Naive B cell (primary cell): ENCODE measurements around the gene OR10A7. TPM values are rescaled to one million over a fixed set of nuclear protein-coding genes. Genes with fewer than 3 reads are reported as not detected.
"Not testable (repeated sequence)": the region's sequence is repeated elsewhere in the genome, so short reads cannot be mapped to it uniquely, and the experiment has no call there.

Source experiments
- ATAC-seq, 2 donors: fragments of 150-1000 bp; cut with Tn5 transposase; 2 replicates each; pipeline ENCODE4 v1.10.0; 2021; ENCODE audit warnings: low read depth in 2 of 2, mild to moderate bottlenecking in 2 of 2, moderate library complexity in 2 of 2
- DNase-seq: peaks from one replicate; pipeline ENCODE4 v3.0.0; 2022
- H3K27ac Mint-ChIP-seq, 6 donors: one replicate each; pipeline ENCODE4 v1.8.0; 2020 to 2022; ENCODE audit warnings: mild to moderate bottlenecking in 6 of 6, mixed read lengths in 6 of 6, moderate library complexity in 5 of 6, inconsistent platforms in 2 of 6
- H3K27me3 Mint-ChIP-seq, 3 donors: one replicate each; pipeline ENCODE4 v1.8.0; 2021 to 2022; ENCODE audit warnings: mixed read lengths in 3 of 3, mild to moderate bottlenecking in 1 of 3
- H3K36me3 Mint-ChIP-seq, 2 donors: one replicate each; pipeline ENCODE4 v1.8.0; 2020 to 2022; ENCODE audit warnings: mixed read lengths in 2 of 2, inconsistent platforms in 1 of 2, mild to moderate bottlenecking in 1 of 2
- H3K4me1 Mint-ChIP-seq, 3 donors: one replicate each; pipeline ENCODE4 v1.8.0; 2020 to 2022; ENCODE audit warnings: mixed read lengths in 3 of 3, inconsistent platforms in 1 of 3, mild to moderate bottlenecking in 1 of 3, moderate library complexity in 1 of 3
- H3K4me3 Mint-ChIP-seq, 8 donors: one replicate each; pipeline ENCODE4 v1.8.0; 2020 to 2022; ENCODE audit warnings: mild to moderate bottlenecking in 8 of 8, mixed read lengths in 8 of 8, moderate library complexity in 8 of 8, inconsistent platforms in 2 of 8
- H3K9me3 Mint-ChIP-seq, 7 donors: one replicate each; pipeline ENCODE4 v1.8.0; 2020 to 2022; ENCODE audit warnings: mixed read lengths in 7 of 7, mild to moderate bottlenecking in 5 of 7, inconsistent platforms in 2 of 7, moderate library complexity in 1 of 7
- polyA plus RNA-seq, 6 donors: library from polyadenylated mRNA; unstranded; fragments of 300-500 nt; fragmentation: Illumina TruSeq; gene quantifications; one replicate each; pipeline ENCODE4 v1.2.3, GENCODE V29; 2021; ENCODE audit warnings: low read depth in 6 of 6

The OR10A7 gene, protein sequence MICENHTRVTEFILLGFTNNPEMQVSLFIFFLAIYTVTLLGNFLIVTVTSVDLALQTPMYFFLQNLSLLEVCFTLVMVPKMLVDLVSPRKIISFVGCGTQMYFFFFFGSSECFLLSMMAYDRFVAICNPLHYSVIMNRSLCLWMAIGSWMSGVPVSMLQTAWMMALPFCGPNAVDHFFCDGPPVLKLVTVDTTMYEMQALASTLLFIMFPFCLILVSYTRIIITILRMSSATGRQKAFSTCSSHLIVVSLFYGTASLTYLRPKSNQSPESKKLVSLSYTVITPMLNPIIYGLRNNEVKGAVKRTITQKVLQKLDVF
- not detected for polyA plus RNA-seq

DNA sequence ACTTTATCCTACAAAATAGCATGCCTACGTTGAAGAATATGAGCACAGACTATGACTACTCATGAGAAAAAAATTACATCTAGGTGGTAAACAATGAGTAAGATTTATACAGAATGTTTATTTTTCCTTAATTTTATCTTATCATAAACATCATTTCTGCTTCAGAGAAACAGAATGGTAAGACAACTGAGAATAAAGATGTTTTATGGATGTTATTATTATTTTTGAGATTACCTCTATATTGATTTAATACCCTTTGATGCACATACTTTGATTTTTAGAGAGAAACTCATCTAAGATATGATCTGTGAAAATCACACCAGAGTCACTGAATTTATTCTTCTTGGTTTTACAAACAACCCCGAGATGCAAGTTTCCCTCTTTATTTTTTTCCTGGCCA lies at the start of gene OR10A7:
TSS of gene OR10A7 (plus strand) at position 301 of the 400 bp plus-strand sequence. CDS start at position 301, 0 bp downstream.
- peaks cover 0 to 8% of the 10 kb centered on the region in 2 donors for H3K36me3 Mint-ChIP-seq

DNA sequence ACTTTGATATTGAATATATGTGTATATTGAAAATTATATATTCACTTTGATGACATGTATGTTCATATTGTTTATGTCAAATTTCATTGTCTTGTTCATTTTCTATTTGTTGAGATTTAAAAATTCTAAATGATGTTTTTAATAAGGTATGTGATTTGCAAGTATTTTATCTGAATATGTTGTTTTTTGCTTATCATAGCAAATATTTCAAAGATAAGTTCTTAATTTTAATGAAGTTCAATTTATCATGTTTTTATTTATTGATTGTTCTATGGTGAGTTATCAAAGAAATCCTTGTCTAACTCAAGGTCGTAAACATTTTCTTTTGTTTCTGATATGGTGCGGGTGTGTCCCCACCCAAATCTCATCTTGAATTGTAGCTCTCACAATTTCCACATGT lies 49.4 kb upstream of the OR10A7 start:
- ATAC-seq (no peak), DNase-seq (no peak)
- Mint-ChIP-seq H3K36me3 (no peaks in the 10 kb centered on the region), H3K27me3 (peaks cover 17 to 27% (median 22%) of the 10 kb centered on the region in 3 donors), H3K4me1 (no peaks in the 10 kb centered on the region), H3K27ac (no peak overlapping the region), H3K9me3 (peaks cover 0 to 2% (median 0%) of the 10 kb centered on the region in 7 donors), H3K4me3 (no peak overlapping the region)

More for the DNA sequence above, at the start of gene OR10A7:
- Mint-ChIP-seq H3K4me3 (no peak within 1 kb of the TSS), H3K9me3 (peaks cover 0 to 5% (median 0%) of the 10 kb centered on the region in 7 donors), H3K27me3 (peaks cover 19 to 25% (median 21%) of the 10 kb centered on the region in 3 donors), H3K4me1 (no peaks in the 10 kb centered on the region), H3K27ac (no peak within 1 kb of the TSS)
- ATAC-seq (no peak), DNase-seq (no peak)

DNA sequence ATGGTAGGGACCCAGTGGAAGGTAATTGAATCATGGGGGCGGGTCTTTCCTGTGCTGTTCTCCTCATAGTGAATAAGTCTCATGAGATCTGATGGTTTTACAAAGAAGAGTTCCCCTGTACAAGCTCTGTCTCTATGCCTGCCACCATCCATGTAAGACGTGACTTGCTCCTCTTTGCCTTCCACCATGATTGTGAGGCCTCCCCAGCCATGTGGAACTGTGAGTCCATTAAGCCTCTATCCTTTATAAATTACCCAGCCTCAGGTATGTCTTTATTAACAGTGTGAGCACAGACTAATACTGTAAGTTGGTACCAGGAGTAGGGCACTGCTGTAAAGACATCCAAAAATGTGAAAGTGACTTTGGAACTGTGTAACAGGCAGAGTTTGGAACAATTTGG lies 49.0 kb upstream of the OR10A7 start:
- not testable (repeated sequence) for H3K4me3 Mint-ChIP-seq, H3K4me1 Mint-ChIP-seq, H3K36me3 Mint-ChIP-seq, ATAC-seq, H3K9me3 Mint-ChIP-seq, DNase-seq
- peaks cover 17 to 31% (median 22%) of the 10 kb centered on the region in 3 donors for H3K27me3 Mint-ChIP-seq
- peak overlapping the region in 1 of 6 donors; percentile 77 for H3K27ac Mint-ChIP-seq

DNA sequence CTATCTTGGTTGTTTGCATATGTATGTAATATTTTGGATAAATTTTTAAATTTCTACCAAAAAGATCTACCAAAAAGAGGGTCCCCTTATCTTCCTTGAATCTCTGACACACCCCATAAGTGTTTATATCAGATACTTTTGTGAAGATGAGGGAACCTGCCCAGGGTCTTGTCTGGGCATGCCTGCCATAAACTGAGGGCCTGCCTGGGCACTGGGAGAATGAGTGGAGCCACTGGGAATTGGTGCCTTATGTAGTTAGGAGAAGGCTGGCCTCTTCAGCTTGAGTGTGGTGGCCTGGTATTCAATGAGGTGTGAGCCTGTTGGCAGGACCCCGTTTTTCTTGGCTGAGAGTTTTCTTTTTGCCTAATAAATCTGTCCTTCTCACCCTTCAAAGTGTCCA lies 48.1 kb upstream of the OR10A7 start:
- H3K4me3 Mint-ChIP-seq: no peak overlapping the region
- H3K27ac Mint-ChIP-seq: no peak overlapping the region
- ATAC-seq (no peak), DNase-seq (no peak)
- H3K9me3 Mint-ChIP-seq: peaks cover 0 to 2% (median 0%) of the 10 kb centered on the region in 7 donors
- H3K36me3 Mint-ChIP-seq: peaks cover 0 to under 1% of the 10 kb centered on the region in 2 donors
- H3K27me3 Mint-ChIP-seq: peaks cover 17 to 33% (median 25%) of the 10 kb centered on the region in 3 donors
- H3K4me1 Mint-ChIP-seq: no peaks in the 10 kb centered on the region

DNA sequence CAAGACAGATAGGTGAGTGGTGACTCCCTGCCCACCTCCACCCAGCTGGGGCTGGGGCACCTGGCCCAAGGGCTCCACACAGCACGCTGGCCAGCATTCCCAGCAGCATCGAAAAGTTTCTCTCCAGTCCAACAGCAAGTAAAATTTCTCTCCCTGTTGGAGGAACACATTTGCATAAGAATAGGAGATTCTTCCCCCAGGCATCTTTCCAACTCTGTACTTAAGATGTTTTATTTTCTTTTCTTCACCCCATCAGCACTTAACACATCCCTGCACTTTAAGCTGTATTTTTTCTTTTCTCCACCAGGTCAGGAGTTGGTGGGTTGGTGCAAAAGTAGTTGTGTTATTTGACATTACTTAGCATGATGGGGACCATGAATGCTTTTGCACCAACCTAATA lies 47.4 kb upstream of the OR10A7 start:
- no peak overlapping the region for H3K4me3 Mint-ChIP-seq
- peaks cover 0 to 10% (median 4%) of the 10 kb centered on the region in 7 donors for H3K9me3 Mint-ChIP-seq
- ATAC-seq (no peak), DNase-seq (no peak)
- peaks cover 20 to 41% (median 33%) of the 10 kb centered on the region in 3 donors for H3K27me3 Mint-ChIP-seq
- no peaks in the 10 kb centered on the region for H3K4me1 Mint-ChIP-seq
- H3K36me3 Mint-ChIP-seq: peaks cover 0 to 9% of the 10 kb centered on the region in 2 donors
- no peak overlapping the region for H3K27ac Mint-ChIP-seq

DNA sequence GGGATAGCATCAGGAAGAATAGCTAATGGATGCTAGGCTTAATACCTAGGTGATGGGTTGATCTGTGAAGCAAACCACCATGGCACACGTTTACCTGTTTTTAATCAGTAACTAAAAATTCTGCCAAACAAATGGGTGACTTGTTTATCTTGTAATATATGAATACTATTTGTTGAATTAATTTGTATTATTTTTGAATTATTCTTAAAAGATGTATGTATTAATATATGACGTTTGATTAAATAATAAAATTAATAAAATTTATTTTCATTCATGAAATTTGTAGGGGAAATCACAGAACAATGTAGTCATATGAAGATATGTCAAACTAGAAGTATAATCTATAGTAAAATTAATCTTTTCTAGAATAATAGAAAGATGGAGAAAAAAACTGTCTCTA lies 32.3 kb upstream of the OR10A7 start:
- Mint-ChIP-seq H3K27me3 (peaks cover 12 to 36% (median 25%) of the 10 kb centered on the region in 3 donors), H3K27ac (no peak overlapping the region), H3K36me3 (no peaks in the 10 kb centered on the region), H3K4me3 (no peak overlapping the region), H3K4me1 (no peaks in the 10 kb centered on the region), H3K9me3 (peaks cover 0 to 10% (median 3%) of the 10 kb centered on the region in 7 donors)
- no peak for DNase-seq
- no peak for ATAC-seq

DNA sequence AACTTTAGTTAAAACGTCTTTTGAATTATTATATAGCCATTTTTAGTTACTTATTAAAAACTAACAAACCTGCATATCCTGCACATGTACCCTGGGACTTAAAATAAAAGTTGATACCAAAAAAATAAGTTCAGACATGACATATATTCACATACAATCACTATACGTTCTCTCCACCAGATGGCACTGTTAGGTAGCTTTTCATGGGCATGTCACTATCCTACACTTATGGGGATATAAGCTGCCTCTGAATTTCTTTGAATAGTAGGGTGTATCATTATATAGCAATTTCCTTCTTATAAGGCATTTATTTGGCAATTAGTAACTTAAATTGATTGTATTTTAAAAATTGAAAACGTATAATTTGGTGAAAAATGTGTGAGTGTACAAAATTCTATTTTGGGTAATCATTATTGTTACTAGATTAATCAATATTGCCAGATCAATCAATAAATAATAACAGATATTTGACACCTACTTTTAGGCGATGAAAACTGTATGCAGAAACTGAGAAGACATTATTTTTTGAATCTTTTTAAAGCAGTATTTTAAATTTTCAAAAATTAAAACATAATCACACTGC lies 31.8 kb upstream of the OR10A7 start:
- H3K27ac Mint-ChIP-seq: no peak overlapping the region
- ATAC-seq: peak; percentile 76 to 81
- DNase-seq: peak; percentile 64
- no peaks in the 10 kb centered on the region for H3K36me3 Mint-ChIP-seq
- peaks cover 16 to 41% (median 28%) of the 10 kb centered on the region in 3 donors for H3K27me3 Mint-ChIP-seq
- H3K4me3 Mint-ChIP-seq: no peak overlapping the region
- peaks cover 0 to 10% (median 3%) of the 10 kb centered on the region in 7 donors for H3K9me3 Mint-ChIP-seq
- no peaks in the 10 kb centered on the region for H3K4me1 Mint-ChIP-seq

DNA sequence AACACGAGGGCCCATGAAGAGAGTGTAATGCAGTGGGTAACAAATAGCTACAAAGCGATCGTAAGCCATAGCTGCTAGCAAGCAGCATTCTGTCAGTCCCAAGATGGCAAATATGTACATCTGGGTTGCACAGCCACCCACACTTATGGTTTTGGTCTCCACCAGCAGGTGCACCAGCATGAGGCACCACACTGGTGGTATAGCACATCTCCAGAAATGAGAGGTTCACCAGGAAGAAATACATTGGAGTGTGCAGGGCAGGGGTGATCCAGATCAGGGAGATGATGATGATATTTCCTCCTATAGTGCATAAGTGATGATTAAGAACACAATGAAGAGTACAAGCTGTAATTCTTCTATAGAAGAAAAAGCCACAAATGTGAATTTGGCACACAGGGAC lies 26.4 kb upstream of the OR10A7 start:
- ATAC-seq: no peak
- H3K27me3 Mint-ChIP-seq: peaks cover 33 to 49% (median 34%) of the 10 kb centered on the region in 3 donors

DNA sequence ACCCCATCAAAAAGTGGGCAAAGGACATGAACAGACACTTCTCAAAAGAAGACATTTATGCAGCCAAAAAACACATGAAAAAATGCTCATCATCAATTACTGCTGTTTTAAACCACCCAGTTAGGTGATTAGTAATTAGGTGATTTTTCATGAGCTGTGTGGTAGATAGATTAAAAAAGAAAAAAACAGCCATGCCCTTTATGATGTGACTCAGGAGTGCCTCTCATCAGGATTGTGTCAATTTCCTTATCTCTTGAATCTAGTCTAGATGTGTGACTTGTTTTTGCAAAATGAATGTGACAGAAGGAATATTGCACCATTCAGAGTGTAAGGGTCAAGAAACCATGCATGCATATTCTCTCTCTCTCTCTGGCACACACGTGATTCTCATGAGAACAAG lies 5.7 kb downstream of the OR10A7 start:
- H3K4me1 Mint-ChIP-seq: no peaks in the 10 kb centered on the region
- no peak overlapping the region for H3K4me3 Mint-ChIP-seq
- DNase-seq (no peak), ATAC-seq (no peak)
- H3K9me3 Mint-ChIP-seq: peaks cover 0 to 5% (median 0%) of the 10 kb centered on the region in 7 donors
- no peak overlapping the region for H3K27ac Mint-ChIP-seq
- H3K27me3 Mint-ChIP-seq: peaks cover 23 to 33% (median 25%) of the 10 kb centered on the region in 3 donors
- peaks cover 0 to 8% of the 10 kb centered on the region in 2 donors for H3K36me3 Mint-ChIP-seq

More for the DNA sequence above, 26.4 kb upstream of the OR10A7 start:
- H3K9me3 Mint-ChIP-seq: peaks cover 0 to 14% (median 5%) of the 10 kb centered on the region in 7 donors
- no peak for DNase-seq
- H3K27ac Mint-ChIP-seq: no peak overlapping the region
- H3K36me3 Mint-ChIP-seq: peaks cover 0 to 7% of the 10 kb centered on the region in 2 donors
- H3K4me3 Mint-ChIP-seq: no peak overlapping the region
- H3K4me1 Mint-ChIP-seq: no peaks in the 10 kb centered on the region

DNA sequence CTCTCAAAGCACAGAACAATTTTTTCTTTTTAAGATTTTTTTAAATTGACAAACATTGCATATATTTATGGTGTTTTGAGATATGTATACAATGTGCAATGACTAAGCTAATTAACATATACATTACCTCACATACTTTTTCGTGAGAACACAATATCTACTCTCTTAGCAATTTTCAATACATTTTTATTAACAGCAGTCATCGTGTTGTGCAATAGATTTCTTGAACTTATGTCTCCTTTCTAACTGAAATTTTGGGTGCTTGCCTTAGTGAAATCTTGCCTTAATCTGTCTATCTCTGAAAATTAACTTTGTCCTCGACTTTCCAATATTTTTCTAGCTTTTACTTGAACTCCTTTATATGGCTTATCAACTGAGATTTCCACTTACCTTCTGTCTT lies 6.8 kb downstream of the OR10A7 start:
- H3K36me3 Mint-ChIP-seq: peaks cover 0 to 8% of the 10 kb centered on the region in 2 donors
- DNase-seq (no peak), ATAC-seq (no peak)
- no peak overlapping the region for H3K27ac Mint-ChIP-seq
- H3K27me3 Mint-ChIP-seq: peaks cover 22 to 25% (median 24%) of the 10 kb centered on the region in 3 donors
- peaks cover 0 to 5% (median 0%) of the 10 kb centered on the region in 7 donors for H3K9me3 Mint-ChIP-seq
- H3K4me1 Mint-ChIP-seq: no peaks in the 10 kb centered on the region
- H3K4me3 Mint-ChIP-seq: no peak overlapping the region

DNA sequence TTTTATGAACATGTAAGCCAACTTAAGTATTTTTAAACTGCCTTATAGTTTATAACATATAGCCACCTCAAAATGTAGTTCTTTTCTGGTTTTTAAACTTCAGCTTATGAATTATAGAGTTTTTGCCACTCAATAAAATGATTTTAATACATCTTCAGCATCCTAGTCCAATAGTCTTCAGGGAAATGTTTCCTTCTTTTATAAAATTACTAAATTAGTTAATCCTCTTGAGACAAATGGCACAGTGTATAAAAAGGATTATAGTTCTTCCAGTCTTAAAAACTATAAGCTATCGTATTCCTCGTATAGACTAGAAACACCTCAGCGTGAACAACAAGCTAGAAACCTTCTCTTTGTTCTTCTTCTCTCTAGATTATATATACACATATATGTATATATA lies 23.5 kb downstream of the OR10A7 start, which contains the start of gene OR6C74:
TSS of gene OR6C74 (plus strand) at position 301 of the 400 bp plus-strand sequence. CDS start 2,679 bp downstream, outside the sequence.
- Mint-ChIP-seq H3K4me3 (no peak within 1 kb of the TSS), H3K36me3 (no peaks in the 10 kb centered on the region), H3K27ac (no peak within 1 kb of the TSS), H3K4me1 (no peaks in the 10 kb centered on the region), H3K9me3 (peaks cover 0 to 4% (median 0%) of the 10 kb centered on the region in 7 donors), H3K27me3 (peaks cover 21 to 40% (median 36%) of the 10 kb centered on the region in 3 donors)
- DNase-seq: no peak
- ATAC-seq: no peak

DNA sequence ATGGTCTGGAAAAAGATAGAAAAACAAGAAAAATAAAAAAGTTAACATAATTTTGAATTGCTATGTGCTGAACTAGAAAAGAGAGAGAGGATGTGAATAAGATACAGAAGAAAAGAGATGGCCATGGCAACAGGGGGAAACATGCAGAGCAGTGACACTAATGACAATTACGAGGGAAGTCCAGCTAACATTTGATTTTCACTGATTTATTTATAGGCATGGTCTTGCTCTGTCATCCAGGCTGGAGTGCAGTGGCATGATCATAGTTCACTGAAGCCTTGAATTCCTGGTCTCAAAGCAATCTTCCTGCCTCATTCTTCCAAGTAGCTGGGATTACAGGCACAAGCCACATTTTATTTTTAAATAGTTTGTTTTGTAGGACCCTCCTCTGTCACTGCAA lies 25.3 kb downstream of the OR10A7 start:
- Mint-ChIP-seq H3K9me3 (peaks cover 0 to 4% (median 0%) of the 10 kb centered on the region in 7 donors), H3K4me1 (no peaks in the 10 kb centered on the region), H3K27me3 (peaks cover 21 to 41% (median 36%) of the 10 kb centered on the region in 3 donors), H3K27ac (peak overlapping the region in 1 of 6 donors; percentile 1), H3K4me3 (no peak overlapping the region), H3K36me3 (no peaks in the 10 kb centered on the region)
- DNase-seq (no peak), ATAC-seq (no peak)

DNA sequence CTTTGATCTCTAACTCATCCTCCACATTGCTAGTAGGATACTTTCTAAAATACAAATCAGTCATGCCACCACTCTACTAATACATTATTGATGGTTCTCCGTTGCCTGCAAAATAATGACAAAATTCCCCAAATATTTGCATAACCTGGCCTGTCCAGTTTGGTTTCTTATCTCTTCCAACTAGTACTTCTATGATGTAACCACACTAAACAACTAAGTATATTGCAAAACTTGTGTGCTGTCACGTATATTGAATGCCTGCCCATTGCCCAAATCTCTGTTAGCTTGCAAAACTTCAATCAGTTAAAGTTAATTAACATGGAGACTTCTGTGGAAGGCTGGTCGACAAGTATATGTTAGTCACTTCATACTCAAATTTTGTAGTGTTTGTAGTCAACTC lies 30.1 kb downstream of the OR10A7 start:
- Mint-ChIP-seq H3K9me3 (no peaks in the 10 kb centered on the region), H3K4me3 (no peak overlapping the region), H3K36me3 (no peaks in the 10 kb centered on the region), H3K4me1 (no peaks in the 10 kb centered on the region), H3K27me3 (peaks cover 21 to 39% (median 30%) of the 10 kb centered on the region in 3 donors), H3K27ac (no peak overlapping the region)
- DNase-seq (no peak), ATAC-seq (no peak)

DNA sequence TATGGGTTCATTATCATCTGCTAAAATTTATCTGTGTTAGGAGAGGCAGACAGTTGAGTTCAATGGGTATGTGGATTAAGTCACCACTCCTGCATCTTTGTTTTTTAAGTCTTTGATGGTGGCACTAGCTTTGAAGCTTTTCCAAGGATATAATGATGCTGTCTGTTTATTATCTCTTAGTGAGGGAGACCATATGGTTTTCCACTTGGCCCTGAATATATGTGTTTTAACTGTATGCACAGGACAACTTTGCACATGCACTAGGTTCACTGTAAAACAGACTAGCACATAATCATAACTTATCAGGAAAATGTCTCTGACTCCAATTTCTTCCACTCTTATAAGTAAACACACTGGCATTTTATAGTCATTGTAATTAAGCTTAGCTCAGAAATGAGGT lies 32.5 kb downstream of the OR10A7 start:
- no peak for DNase-seq
- Mint-ChIP-seq H3K27ac (no peak overlapping the region), H3K36me3 (no peaks in the 10 kb centered on the region), H3K4me1 (no peaks in the 10 kb centered on the region), H3K9me3 (peaks cover 0 to 3% (median 0%) of the 10 kb centered on the region in 7 donors), H3K27me3 (peaks cover 10 to 36% (median 21%) of the 10 kb centered on the region in 3 donors), H3K4me3 (no peak overlapping the region)
- no peak for ATAC-seq
